ENCODE data around the gene ZNF485. TPM values are rescaled to one million over a fixed set of nuclear protein-coding genes. Genes with fewer than 3 reads are reported as not detected.

The ZNF485 gene
- polyA plus RNA-seq, 1 of the 3 experiments (the other 2 are of a cell fraction): 3.0 TPM

DNA sequence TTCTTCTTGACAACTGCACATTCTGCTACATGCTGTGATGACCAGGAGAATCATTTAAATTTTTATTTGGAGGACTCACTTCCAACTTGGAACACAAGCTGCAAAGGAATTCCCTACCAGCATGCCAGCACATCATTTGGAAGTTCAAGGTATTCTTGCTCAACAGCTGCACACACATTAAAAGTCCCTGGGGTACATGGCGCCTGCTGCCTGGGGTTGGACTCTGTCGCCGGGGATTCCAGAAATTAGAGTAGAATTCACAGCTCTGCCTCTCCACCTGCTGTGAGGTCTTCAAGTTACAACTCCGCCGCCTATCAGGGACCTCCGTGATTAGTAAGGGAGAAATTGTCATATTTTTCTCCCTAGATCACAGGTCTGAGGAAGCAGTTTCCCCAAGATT is 41.3 kb downstream of the ZNF485 start:
- Histone ChIP-seq H3K27me3 (ENCODE audit: insufficient read depth) (no peaks in the 10 kb centered on the region), H3K36me3 (replicated peaks in 1 of 2; ENCODE audit: control insufficient read depth in 1 of 2, insufficient read depth in 2 of 2, low read length in 1 of 2) (peaks cover 38 to 54% of the 10 kb centered on the region in 2 experiments), H3K4me2 (peak overlapping the region; percentile 82), H3K9ac (no peak overlapping the region), H2AFZ (ENCODE audit: low read depth) (peak overlapping the region; percentile 96; the same call in 1 of the 2 replicates), H3K9me2 (no peaks in the 10 kb centered on the region), H3K79me2 (ENCODE audit: insufficient read depth) (peaks cover 8% of the 10 kb centered on the region; the same call in 1 of the 2 replicates), H3K27ac (ENCODE audit: low read depth in 2 of 2, low read length in 1 of 2) (no peak overlapping the region), H4K20me1 (ENCODE audit: insufficient read depth) (no peaks in the 10 kb centered on the region), H3K9me3 (peaks cover 27% of the 10 kb centered on the region; the same call in 1 of the 2 replicates), H3F3A (replicated peaks; ENCODE audit: insufficient read depth) (peaks cover 4% of the 10 kb centered on the region), H3K4me1 (ENCODE audit: control insufficient read depth in 1 of 2, insufficient read depth in 2 of 2, low read depth in 1 of 2, low read length in 1 of 2) (peaks cover 0 to 3% of the 10 kb centered on the region in 2 experiments; a peak in 1 of 4 replicates), H3K4me3 (ENCODE audit: low read depth in 2 of 2, low read length in 1 of 2) (peak overlapping the region; percentile 64 to 79; a peak in 2 of 4 replicates)
- no peak for DNase-seq
- 95% methylated on average over 6 of the region's 6 CpGs for WGBS (ENCODE audit: low lambda C conversion rate)
- ChIA-PET POLR2A (interaction anchor here (2.9 kb wide), 1 partner anchor 41 kb away, joined by 11 read pairs; the partner anchor contains the start of gene ZNF485), CTCF (no interaction called here)
- TF ChIP-seq NRF1 (IDR thresholded peaks at IDR 0.05; ENCODE audit: low read depth, low read length) (no peak), NFIC (IDR thresholded peaks at IDR 0.05; ENCODE audit: borderline replicate concordance) (no peak), MEF2A (IDR thresholded peaks at IDR 0.05; ENCODE audit: borderline replicate concordance, low read depth) (no peak), RXRA (IDR thresholded peaks at IDR 0.05; ENCODE audit: borderline replicate concordance, low read depth) (no peak), YY1 (IDR thresholded peaks at IDR 0.05; ENCODE audit: low read depth) (no peak), SIN3A (IDR thresholded peaks at IDR 0.05; ENCODE audit: borderline replicate concordance, low read depth, low read length) (no peak), FOXJ3 (CRISPR knock-in tag; IDR thresholded peaks at IDR 0.05) (no peak), MAX (IDR thresholded peaks at IDR 0.05; ENCODE audit: low read depth) (no peak), USF1 (IDR thresholded peaks at IDR 0.05; ENCODE audit: borderline replicate concordance, low read depth) (no peak)
- TF ChIP-seq, protein P1, sequence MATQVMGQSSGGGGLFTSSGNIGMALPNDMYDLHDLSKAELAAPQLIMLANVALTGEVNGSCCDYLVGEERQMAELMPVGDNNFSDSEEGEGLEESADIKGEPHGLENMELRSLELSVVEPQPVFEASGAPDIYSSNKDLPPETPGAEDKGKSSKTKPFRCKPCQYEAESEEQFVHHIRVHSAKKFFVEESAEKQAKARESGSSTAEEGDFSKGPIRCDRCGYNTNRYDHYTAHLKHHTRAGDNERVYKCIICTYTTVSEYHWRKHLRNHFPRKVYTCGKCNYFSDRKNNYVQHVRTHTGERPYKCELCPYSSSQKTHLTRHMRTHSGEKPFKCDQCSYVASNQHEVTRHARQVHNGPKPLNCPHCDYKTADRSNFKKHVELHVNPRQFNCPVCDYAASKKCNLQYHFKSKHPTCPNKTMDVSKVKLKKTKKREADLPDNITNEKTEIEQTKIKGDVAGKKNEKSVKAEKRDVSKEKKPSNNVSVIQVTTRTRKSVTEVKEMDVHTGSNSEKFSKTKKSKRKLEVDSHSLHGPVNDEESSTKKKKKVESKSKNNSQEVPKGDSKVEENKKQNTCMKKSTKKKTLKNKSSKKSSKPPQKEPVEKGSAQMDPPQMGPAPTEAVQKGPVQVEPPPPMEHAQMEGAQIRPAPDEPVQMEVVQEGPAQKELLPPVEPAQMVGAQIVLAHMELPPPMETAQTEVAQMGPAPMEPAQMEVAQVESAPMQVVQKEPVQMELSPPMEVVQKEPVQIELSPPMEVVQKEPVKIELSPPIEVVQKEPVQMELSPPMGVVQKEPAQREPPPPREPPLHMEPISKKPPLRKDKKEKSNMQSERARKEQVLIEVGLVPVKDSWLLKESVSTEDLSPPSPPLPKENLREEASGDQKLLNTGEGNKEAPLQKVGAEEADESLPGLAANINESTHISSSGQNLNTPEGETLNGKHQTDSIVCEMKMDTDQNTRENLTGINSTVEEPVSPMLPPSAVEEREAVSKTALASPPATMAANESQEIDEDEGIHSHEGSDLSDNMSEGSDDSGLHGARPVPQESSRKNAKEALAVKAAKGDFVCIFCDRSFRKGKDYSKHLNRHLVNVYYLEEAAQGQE (IDR thresholded peaks at IDR 0.05; ENCODE audit: low read depth, low read length): no peak

- H3K9ac ChIP-seq: peak overlapping the region; percentile 84; the same call in 1 of the 2 replicates
- peaks cover 35 to 49% of the 10 kb centered on the region in 2 experiments for H3K36me3 ChIP-seq (replicated peaks in 1 of 2; ENCODE audit: control insufficient read depth in 1 of 2, insufficient read depth in 2 of 2, low read length in 1 of 2)
- H3K79me2 ChIP-seq (ENCODE audit: insufficient read depth): peaks cover 8% of the 10 kb centered on the region; the same call in 1 of the 2 replicates
- H4K20me1 ChIP-seq (ENCODE audit: insufficient read depth): no peaks in the 10 kb centered on the region
- POLR2A ChIA-PET: interaction anchor here (2.9 kb wide), 1 partner anchor 42 kb away, joined by 11 read pairs; the partner anchor contains the start of gene ZNF485
- DNase-seq: no peak
- H3K4me3 ChIP-seq (ENCODE audit: low read depth in 2 of 2, low read length in 1 of 2): peak overlapping the region; percentile 64 to 79
- no peaks in the 10 kb centered on the region for H3K27me3 ChIP-seq (ENCODE audit: insufficient read depth)
- peaks cover 4% of the 10 kb centered on the region for H3F3A ChIP-seq (replicated peaks; ENCODE audit: insufficient read depth)
- peak overlapping the region in 1 of 2 experiments; percentile 76; a peak in 1 of 4 replicates for H3K27ac ChIP-seq (ENCODE audit: low read depth in 2 of 2, low read length in 1 of 2)
- CTCF ChIA-PET: no interaction called here
- peak overlapping the region; percentile 96 for H2AFZ ChIP-seq (ENCODE audit: low read depth)
- H3K4me2 ChIP-seq: peak overlapping the region; percentile 82
- H3K9me3 ChIP-seq: peaks cover 24% of the 10 kb centered on the region; the same call in 1 of the 2 replicates
- WGBS (ENCODE audit: low lambda C conversion rate): 63% methylated on average over 9 of the region's 9 CpGs
- no peaks in the 10 kb centered on the region for H3K9me2 ChIP-seq
- peaks cover 0 to 3% of the 10 kb centered on the region in 2 experiments; a peak in 1 of 4 replicates for H3K4me1 ChIP-seq (ENCODE audit: control insufficient read depth in 1 of 2, insufficient read depth in 2 of 2, low read depth in 1 of 2, low read length in 1 of 2)
- no peak for TF ChIP-seq FOSL2 (IDR thresholded peaks at IDR 0.05; ENCODE audit: borderline replicate concordance, low read depth)
- no peak for TF ChIP-seq JUND (IDR thresholded peaks at IDR 0.05)
- TF ChIP-seq GATA2 (CRISPR knock-in tag; IDR thresholded peaks at IDR 0.05): no peak
Measured at GRCh38 chr10:43648095-43648397, 41.8 kb downstream of the ZNF485 start.
